Measurements from ENCODE around the gene SLC45A2. TPM values are rescaled to one million over a fixed set of nuclear protein-coding genes. Genes with fewer than 3 reads are reported as not detected.

SLC45A2 gene
- polyA plus RNA-seq, 1 of the 3 experiments (the other 2 are of a cell fraction) = 0.02 TPM

- no CpG with 5 or more reads among the region's 2 CpGs for WGBS (ENCODE audit: low lambda C conversion rate)
- Histone ChIP-seq H3K27ac (ENCODE audit: low read depth in 2 of 2, low read length in 1 of 2) (no peak overlapping the region), H3K9ac (no peak overlapping the region), H3F3A (replicated peaks; ENCODE audit: insufficient read depth) (no peaks in the 10 kb centered on the region), H3K27me3 (ENCODE audit: insufficient read depth) (no peaks in the 10 kb centered on the region), H3K79me2 (ENCODE audit: insufficient read depth) (no peaks in the 10 kb centered on the region), H3K4me3 (ENCODE audit: low read depth in 2 of 2, low read length in 1 of 2) (no peak overlapping the region), H3K9me2 (no peaks in the 10 kb centered on the region), H2AFZ (ENCODE audit: low read depth) (no peak overlapping the region), H3K9me3 (peaks cover 8% of the 10 kb centered on the region; the same call in 1 of the 2 replicates), H4K20me1 (ENCODE audit: insufficient read depth) (no peaks in the 10 kb centered on the region), H3K36me3 (replicated peaks in 1 of 2; ENCODE audit: control insufficient read depth in 1 of 2, insufficient read depth in 2 of 2, low read length in 1 of 2) (peaks cover 0 to 4% of the 10 kb centered on the region in 2 experiments), H3K4me1 (ENCODE audit: control insufficient read depth in 1 of 2, insufficient read depth in 2 of 2, low read depth in 1 of 2, low read length in 1 of 2) (no peaks in the 10 kb centered on the region), H3K4me2 (no peak overlapping the region)
- ChIA-PET CTCF (no interaction called here), POLR2A (no interaction called here)
- no peak for TF ChIP-seq EP300 (IDR thresholded peaks at IDR 0.05; ENCODE audit: borderline replicate concordance in 1 of 2, low read depth in 1 of 2, low read length in 1 of 2)
- DNase-seq = no peak
Measured at GRCh38 chr5:33903118-33903517, 81.4 kb downstream of the SLC45A2 start.

GRCh38 chr5:33901156-33901555, 83.3 kb downstream of the SLC45A2 start:
- no peaks in the 10 kb centered on the region for H3K4me1 ChIP-seq (ENCODE audit: control insufficient read depth in 1 of 2, insufficient read depth in 2 of 2, low read depth in 1 of 2, low read length in 1 of 2)
- no peak overlapping the region for H3K27ac ChIP-seq (ENCODE audit: low read depth in 2 of 2, low read length in 1 of 2)
- H3F3A ChIP-seq (replicated peaks; ENCODE audit: insufficient read depth) = no peaks in the 10 kb centered on the region
- POLR2A ChIA-PET = no interaction called here
- WGBS (ENCODE audit: low lambda C conversion rate) = 3% methylated on average over 1 of the region's 1 CpG
- H3K36me3 ChIP-seq (replicated peaks in 1 of 2; ENCODE audit: control insufficient read depth in 1 of 2, insufficient read depth in 2 of 2, low read length in 1 of 2) = no peaks in the 10 kb centered on the region
- CTCF ChIA-PET = no interaction called here
- no peak overlapping the region for H3K4me2 ChIP-seq
- no peak overlapping the region for H2AFZ ChIP-seq (ENCODE audit: low read depth)
- H3K4me3 ChIP-seq (ENCODE audit: low read depth in 2 of 2, low read length in 1 of 2) = no peak overlapping the region
- no peak overlapping the region for H3K9ac ChIP-seq
- no peak for TF ChIP-seq NRF1 (IDR thresholded peaks at IDR 0.05; ENCODE audit: low read depth, low read length)
- TF ChIP-seq, protein P1, sequence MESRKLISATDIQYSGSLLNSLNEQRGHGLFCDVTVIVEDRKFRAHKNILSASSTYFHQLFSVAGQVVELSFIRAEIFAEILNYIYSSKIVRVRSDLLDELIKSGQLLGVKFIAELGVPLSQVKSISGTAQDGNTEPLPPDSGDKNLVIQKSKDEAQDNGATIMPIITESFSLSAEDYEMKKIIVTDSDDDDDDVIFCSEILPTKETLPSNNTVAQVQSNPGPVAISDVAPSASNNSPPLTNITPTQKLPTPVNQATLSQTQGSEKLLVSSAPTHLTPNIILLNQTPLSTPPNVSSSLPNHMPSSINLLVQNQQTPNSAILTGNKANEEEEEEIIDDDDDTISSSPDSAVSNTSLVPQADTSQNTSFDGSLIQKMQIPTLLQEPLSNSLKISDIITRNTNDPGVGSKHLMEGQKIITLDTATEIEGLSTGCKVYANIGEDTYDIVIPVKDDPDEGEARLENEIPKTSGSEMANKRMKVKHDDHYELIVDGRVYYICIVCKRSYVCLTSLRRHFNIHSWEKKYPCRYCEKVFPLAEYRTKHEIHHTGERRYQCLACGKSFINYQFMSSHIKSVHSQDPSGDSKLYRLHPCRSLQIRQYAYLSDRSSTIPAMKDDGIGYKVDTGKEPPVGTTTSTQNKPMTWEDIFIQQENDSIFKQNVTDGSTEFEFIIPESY (IDR thresholded peaks at IDR 0.05; ENCODE audit: borderline replicate concordance, low read depth) = no peak
- TF ChIP-seq TAF1 (IDR thresholded peaks at IDR 0.05; ENCODE audit: borderline replicate concordance, low read depth, low read length) = no peak
- no peak for TF ChIP-seq SIN3A (IDR thresholded peaks at IDR 0.05; ENCODE audit: borderline replicate concordance, low read depth, low read length)
- TF ChIP-seq MEF2A (IDR thresholded peaks at IDR 0.05; ENCODE audit: borderline replicate concordance, low read depth) = no peak
- no peak for TF ChIP-seq FOXJ3 (CRISPR knock-in tag; IDR thresholded peaks at IDR 0.05)
- no peak for TF ChIP-seq TCF12 (IDR thresholded peaks at IDR 0.05)
- TF ChIP-seq CTCF (IDR thresholded peaks at IDR 0.05) = no peak
- TF ChIP-seq GABPA (IDR thresholded peaks at IDR 0.05; ENCODE audit: low read depth) = no peak
- TF ChIP-seq USF1 (IDR thresholded peaks at IDR 0.05; ENCODE audit: borderline replicate concordance, low read depth) = no peak
- H3K79me2 ChIP-seq (ENCODE audit: insufficient read depth) = no peaks in the 10 kb centered on the region
- H3K27me3 ChIP-seq (ENCODE audit: insufficient read depth) = no peaks in the 10 kb centered on the region
- DNase-seq = no peak
- H3K9me2 ChIP-seq = no peaks in the 10 kb centered on the region
- peaks cover 4% of the 10 kb centered on the region; the same call in 1 of the 2 replicates for H3K9me3 ChIP-seq
- no peaks in the 10 kb centered on the region for H4K20me1 ChIP-seq (ENCODE audit: insufficient read depth)

Small RNA genes lying within 50 kb of the gene (small RNA-seq; reads per million reads assigned to genes)
- gene AC139783.1 = 0 reads per million in 7 experiments

Other genes with a start within 250 kb of the SLC45A2 start
- gene ADAMTS12, start 92.7 kb downstream of the SLC45A2 start, polyA plus RNA-seq (2012; rRNA removed) = 2.5 and 4.1 TPM in 2 replicates
- gene RXFP3, start 48.3 kb downstream of the SLC45A2 start, polyA plus RNA-seq (2012; rRNA removed) = 0.05 TPM in 1 of 2 replicates, not detected in the other
- gene AMACR, start 23.4 kb upstream of the SLC45A2 start, polyA plus RNA-seq (2012; rRNA removed) = 11.8 and 14.0 TPM in 2 replicates
- 1.5 and 1.6 TPM in 2 replicates for gene C1QTNF3, start 58.5 kb upstream of the SLC45A2 start, polyA plus RNA-seq (2012; rRNA removed)